Neuronal stem cell (in vitro differentiated cells): ENCODE measurements around the gene WFDC1.
A peak's percentile ranks its signal among the peaks of the same experiment; 100 is the strongest.

Experiments used
- DNase-seq: peaks from one replicate; pipeline ENCODE4 v3.0.0-alpha.2; 2013; ENCODE audit warnings: low spot score
- H2AFZ ChIP-seq: one replicate; pipeline ENCODE4 v1.6.1; 2013; ENCODE audit warnings: mild to moderate bottlenecking, low read length, inconsistent platforms
- H2AK5ac ChIP-seq: 2 replicates; pipeline ENCODE4 v1.6.1; 2013; ENCODE audit warnings: low read depth, mild to moderate bottlenecking, inconsistent platforms, low read length, moderate library complexity, mixed read lengths
- H2BK120ac ChIP-seq: 2 replicates; pipeline ENCODE4 v1.6.1; 2013; ENCODE audit warnings: low read depth, mild to moderate bottlenecking, inconsistent platforms, low read length, moderate library complexity, mixed read lengths
- H2BK12ac ChIP-seq: one replicate; pipeline ENCODE4 v1.6.1; 2013; ENCODE audit warnings: low read length, inconsistent platforms
- H2BK15ac ChIP-seq: 2 replicates; pipeline ENCODE4 v1.6.1; 2013; ENCODE audit warnings: mild to moderate bottlenecking, low read length, inconsistent platforms, mixed read lengths
- H2BK5ac ChIP-seq: one replicate; pipeline ENCODE4 v1.6.1; 2013; ENCODE audit warnings: inconsistent platforms, mild to moderate bottlenecking, low read length, moderate library complexity
- H3K14ac ChIP-seq: one replicate; pipeline ENCODE4 v1.6.1; 2013; ENCODE audit warnings: low read length, inconsistent platforms
- H3K18ac ChIP-seq: 2 replicates; pipeline ENCODE4 v1.6.1; 2013; ENCODE audit warnings: low read length, inconsistent platforms
- H3K23ac ChIP-seq: 2 replicates; pipeline ENCODE4 v1.6.1; 2013; ENCODE audit warnings: low read depth, mild to moderate bottlenecking, mixed read lengths, low read length, inconsistent platforms; ENCODE audit not compliant: poor library complexity
- H3K27ac ChIP-seq: replicated peaks from 3 replicates; pipeline ENCODE4 v1.5.1; 2013; ENCODE audit warnings: low read length, inconsistent platforms
- H3K27me3 ChIP-seq, 3 experiments: 2 replicates each; pipeline ENCODE4 v1.6.1; 2013; ENCODE audit warnings: low read length in 3 of 3, mild to moderate bottlenecking in 2 of 3, inconsistent platforms in 1 of 3, low read depth in 1 of 3, mixed read lengths in 1 of 3, moderate library complexity in 1 of 3; ENCODE audit not compliant: control insufficient read depth in 3 of 3, insufficient read depth in 3 of 3
- H3K36me3 ChIP-seq, 2 donors: replicated peaks in 1 of 2; 2 replicates each; pipeline ENCODE4 v1.6.1; 2013; ENCODE audit warnings: low read length in 2 of 2; ENCODE audit not compliant: control insufficient read depth in 2 of 2, insufficient read depth in 2 of 2
- H3K4ac ChIP-seq: 2 replicates; pipeline ENCODE4 v1.6.1; 2013; ENCODE audit warnings: inconsistent platforms, mild to moderate bottlenecking, low read length, moderate library complexity
- H3K4me1 ChIP-seq, 2 donors: 1 replicate in 1 of 2; 2 replicates in 1 of 2; pipeline ENCODE4 v1.6.1; 2013; ENCODE audit warnings: low read length in 2 of 2, low read depth in 1 of 2; ENCODE audit not compliant: control insufficient read depth in 2 of 2, insufficient read depth in 1 of 2
- H3K4me2 ChIP-seq: one replicate; pipeline ENCODE4 v1.6.1; 2013; ENCODE audit warnings: mild to moderate bottlenecking, low read length, inconsistent platforms; ENCODE audit not compliant: insufficient read depth, poor library complexity, severe bottlenecking
- H3K4me3 ChIP-seq, 2 donors: 2 replicates each; pipeline ENCODE4 v1.5.1; 2013; ENCODE audit warnings: low read length in 2 of 2, mild to moderate bottlenecking in 2 of 2, inconsistent platforms in 1 of 2, moderate library complexity in 1 of 2
- H3K79me1 ChIP-seq: one replicate; pipeline ENCODE4 v1.6.1; 2013; ENCODE audit warnings: low read depth, mild to moderate bottlenecking, inconsistent platforms, low read length, moderate library complexity
- H3K9ac ChIP-seq: one replicate; pipeline ENCODE4 v1.6.1; 2013; ENCODE audit warnings: mild to moderate bottlenecking, low read depth, low read length, inconsistent platforms; ENCODE audit not compliant: poor library complexity
- H3K9me3 ChIP-seq, 2 donors: replicated peaks in 1 of 2; 2 replicates each; pipeline versions ENCODE3 to v1.6.1; 2013; ENCODE audit warnings: low read length in 2 of 2, mild to moderate bottlenecking in 2 of 2, inconsistent platforms in 1 of 2, low read depth in 1 of 2, mixed read lengths in 1 of 2, moderate library complexity in 1 of 2; ENCODE audit not compliant: control insufficient read depth in 2 of 2, insufficient read depth in 1 of 2
- H4K8ac ChIP-seq: one replicate; pipeline ENCODE4 v1.6.1; 2013; ENCODE audit warnings: low read depth, mild to moderate bottlenecking, inconsistent platforms, low read length, moderate library complexity
- H4K91ac ChIP-seq: one replicate; pipeline ENCODE4 v1.6.1; 2013; ENCODE audit warnings: low read length, low read depth, mild to moderate bottlenecking, inconsistent platforms; ENCODE audit not compliant: poor library complexity
- WGBS, 2 donors: extraction: QIAGEN DNeasy Blood & Tissue Kit; methylation state at CpG; one replicate each; pipeline ENCODE4 v1.1.7; 2013; ENCODE audit warnings: missing lambda C conversion rate in 2 of 2, mixed read lengths in 1 of 2; ENCODE audit not compliant: insufficient read length in 2 of 2, insufficient replicate concordance in 1 of 2; ENCODE audit errors: extremely low coverage in 2 of 2; 5-methylcytosine and 5-hydroxymethylcytosine counted together

The WFDC1 gene

DNA sequence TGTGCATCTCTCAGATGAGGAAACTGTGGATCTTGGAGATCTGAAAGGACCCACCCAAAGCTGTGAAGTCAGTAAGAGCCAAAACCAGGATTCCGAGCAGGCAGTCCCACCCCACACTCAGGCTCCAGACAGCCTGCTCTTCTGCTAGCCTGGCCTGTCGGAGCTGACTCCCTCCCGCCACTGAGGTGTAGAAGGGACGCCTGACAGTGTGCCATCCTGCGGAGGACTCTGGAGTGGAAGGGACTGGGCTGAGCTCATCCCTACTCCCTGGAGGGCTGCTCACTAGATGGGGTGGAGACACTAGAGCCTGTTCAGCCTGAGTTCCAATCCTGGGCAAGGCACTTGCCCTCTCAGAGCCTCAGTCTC is 36.0 kb downstream of the WFDC1 start:
- no peak overlapping the region for H3K27ac ChIP-seq
- no peak overlapping the region for H3K14ac ChIP-seq
- no peak overlapping the region for H4K91ac ChIP-seq
- no peak overlapping the region for H3K4ac ChIP-seq
- DNase-seq = no peak
- H4K8ac ChIP-seq = no peak overlapping the region
- no peaks in the 10 kb centered on the region for H3K36me3 ChIP-seq
- peak overlapping the region; percentile 10 for H2AK5ac ChIP-seq
- no peak overlapping the region for H3K23ac ChIP-seq
- no CpG with 5 or more reads among the region's 5 CpGs for WGBS, 2 donors
- H2BK5ac ChIP-seq = no peak overlapping the region
- no peak overlapping the region for H2BK120ac ChIP-seq
- no peak overlapping the region for H2AFZ ChIP-seq
- H3K27me3 ChIP-seq = peaks cover 0 to 4% (median 0%) of the 10 kb centered on the region in 3 experiments
- peaks cover 0 to 3% of the 10 kb centered on the region in 2 donors for H3K4me1 ChIP-seq
- H3K4me3 ChIP-seq = no peak overlapping the region
- H2BK12ac ChIP-seq = no peak overlapping the region
- no peak overlapping the region for H3K4me2 ChIP-seq
- H3K79me1 ChIP-seq = no peaks in the 10 kb centered on the region
- H2BK15ac ChIP-seq = no peak overlapping the region
- peaks cover 0 to 4% of the 10 kb centered on the region in 2 donors for H3K9me3 ChIP-seq
- no peak overlapping the region for H3K9ac ChIP-seq
- no peak overlapping the region for H3K18ac ChIP-seq

DNA sequence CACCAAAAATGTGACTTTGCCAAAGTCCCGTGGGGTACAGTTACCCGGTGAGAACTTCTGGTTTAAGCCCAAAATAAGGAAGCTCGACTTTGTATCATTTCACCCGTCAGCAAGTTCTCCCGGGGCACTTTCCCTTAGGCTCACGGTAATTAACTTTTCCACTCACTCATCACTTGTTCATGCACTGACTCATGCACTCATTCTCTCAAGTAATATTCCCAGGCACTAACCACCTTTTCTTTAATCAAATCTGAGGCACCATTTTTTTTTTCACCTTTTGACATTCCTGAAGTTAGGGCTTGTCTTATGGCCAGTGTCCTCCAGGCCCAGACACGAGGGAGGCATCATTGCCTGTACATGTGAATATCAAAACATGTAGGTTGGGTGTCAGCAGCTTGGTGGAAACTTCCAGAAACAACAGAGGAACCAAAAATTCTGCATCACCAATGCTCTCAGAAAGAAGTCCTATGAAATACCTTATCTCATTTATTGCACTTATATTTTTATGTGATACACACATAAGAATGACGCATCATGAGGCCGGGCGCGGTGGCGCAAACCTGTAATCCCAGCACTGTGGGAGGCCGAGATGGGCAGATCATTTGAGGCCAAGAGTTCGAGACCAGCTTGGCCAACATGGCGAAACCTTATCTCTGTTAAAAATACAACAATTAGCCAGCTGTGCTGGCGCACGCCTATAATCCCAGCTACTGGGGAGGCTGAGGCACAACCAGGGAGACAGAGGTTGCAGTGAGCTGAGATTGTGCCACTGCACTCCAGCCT is 37.5 kb downstream of the WFDC1 start:
- H3K27ac ChIP-seq = no peak overlapping the region
- no peak overlapping the region for H4K8ac ChIP-seq
- H3K9ac ChIP-seq = no peak overlapping the region
- H3K4me2 ChIP-seq = no peak overlapping the region
- H3K4me1 ChIP-seq = peaks cover 0 to 3% of the 10 kb centered on the region in 2 donors
- H3K18ac ChIP-seq = no peak overlapping the region
- no peak overlapping the region for H2BK12ac ChIP-seq
- H3K4ac ChIP-seq = no peak overlapping the region
- no peaks in the 10 kb centered on the region for H3K79me1 ChIP-seq
- H2BK5ac ChIP-seq = no peak overlapping the region
- no peak overlapping the region for H2BK15ac ChIP-seq
- H2AK5ac ChIP-seq = no peak overlapping the region
- no peak overlapping the region for H3K4me3 ChIP-seq
- no peak overlapping the region for H2AFZ ChIP-seq
- no peak for DNase-seq
- H3K27me3 ChIP-seq = peaks cover 0 to 4% (median 0%) of the 10 kb centered on the region in 3 experiments
- WGBS, 2 donors = no CpG with 5 or more reads among the region's 17 CpGs
- H3K14ac ChIP-seq = no peak overlapping the region
- H3K36me3 ChIP-seq = no peaks in the 10 kb centered on the region
- no peak overlapping the region for H4K91ac ChIP-seq
- H2BK120ac ChIP-seq = no peak overlapping the region
- H3K23ac ChIP-seq = no peak overlapping the region
- peaks cover 0 to under 1% of the 10 kb centered on the region in 2 donors for H3K9me3 ChIP-seq

DNA sequence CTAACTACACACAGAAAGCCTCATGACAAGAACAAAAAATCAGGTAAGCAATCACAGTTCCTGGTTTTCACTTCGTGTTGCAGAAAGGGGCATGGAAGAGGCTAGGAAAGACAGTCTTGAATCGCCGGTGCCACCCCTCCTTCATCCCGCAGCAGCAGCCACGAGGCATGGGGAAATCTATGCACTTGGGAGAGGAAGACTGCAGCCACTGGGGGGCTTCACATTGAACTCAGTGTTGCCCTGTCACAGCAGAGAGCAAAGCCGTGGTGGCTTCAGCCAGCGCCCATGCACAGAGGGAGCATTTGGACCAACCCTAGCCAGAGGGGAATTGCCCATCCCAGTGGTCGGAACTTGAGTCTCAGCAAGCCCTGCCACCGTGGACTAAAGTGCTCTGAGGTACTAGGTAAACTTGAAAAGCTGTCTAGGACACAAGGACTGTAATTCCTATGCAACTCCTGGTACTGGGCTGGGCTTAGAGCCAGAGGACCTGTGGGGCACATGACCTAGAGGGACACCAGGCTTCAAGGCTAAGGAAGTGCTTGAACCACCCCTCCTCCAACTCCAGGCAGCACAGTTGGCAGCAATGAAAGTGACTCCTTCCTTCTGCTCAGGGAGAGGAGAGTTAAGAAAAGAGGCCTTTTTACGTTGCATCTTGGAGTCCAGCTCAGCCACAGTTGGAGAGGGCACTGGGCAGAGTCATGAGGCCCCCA is 38.5 kb downstream of the WFDC1 start:
- no peaks in the 10 kb centered on the region for H3K36me3 ChIP-seq
- H2BK120ac ChIP-seq = no peak overlapping the region
- no peak overlapping the region for H3K18ac ChIP-seq
- no peak overlapping the region for H2BK15ac ChIP-seq
- no peak overlapping the region for H4K91ac ChIP-seq
- no peak overlapping the region for H3K4ac ChIP-seq
- no peak overlapping the region for H3K14ac ChIP-seq
- H3K4me3 ChIP-seq = no peak overlapping the region
- no CpG with 5 or more reads among the region's 10 CpGs for WGBS, 2 donors
- H3K23ac ChIP-seq = no peak overlapping the region
- H2AFZ ChIP-seq = peak overlapping the region; percentile 38
- H2BK5ac ChIP-seq = no peak overlapping the region
- peaks cover 1 to 4% of the 10 kb centered on the region in 2 donors for H3K9me3 ChIP-seq
- H3K4me2 ChIP-seq = no peak overlapping the region
- H3K27ac ChIP-seq = no peak overlapping the region
- peaks cover 0 to 3% of the 10 kb centered on the region in 2 donors for H3K4me1 ChIP-seq
- no peak overlapping the region for H4K8ac ChIP-seq
- DNase-seq = no peak
- H3K27me3 ChIP-seq = peaks cover 0 to 4% (median 0%) of the 10 kb centered on the region in 3 experiments
- no peak overlapping the region for H2AK5ac ChIP-seq
- no peaks in the 10 kb centered on the region for H3K79me1 ChIP-seq
- no peak overlapping the region for H3K9ac ChIP-seq
- H2BK12ac ChIP-seq = no peak overlapping the region

DNA sequence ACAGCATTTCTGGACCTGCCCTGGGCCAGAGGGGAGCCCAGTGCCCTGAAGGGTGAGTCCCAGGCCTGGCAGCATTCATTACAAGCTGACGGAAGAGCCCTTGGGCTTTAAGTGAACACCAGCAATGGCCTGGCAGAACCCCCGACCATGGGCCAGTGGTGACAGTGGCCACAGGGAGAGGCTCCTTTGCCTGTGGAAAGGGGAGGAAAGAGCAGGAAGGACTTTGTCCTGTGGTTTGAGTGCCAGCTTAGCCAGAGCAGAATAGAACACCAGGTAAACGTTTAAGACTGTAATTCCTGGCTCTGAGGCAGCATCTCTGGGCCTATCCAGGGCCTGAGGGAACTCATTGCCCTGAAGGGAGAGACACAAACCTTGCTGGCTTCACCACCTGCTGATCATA is 39.4 kb downstream of the WFDC1 start:
- Histone ChIP-seq H4K91ac (no peak overlapping the region), H3K4me2 (no peak overlapping the region), H3K18ac (no peak overlapping the region), H2BK5ac (no peak overlapping the region), H3K9me3 (peaks cover 1 to 4% of the 10 kb centered on the region in 2 donors), H3K27me3 (no peaks in the 10 kb centered on the region), H3K9ac (peak overlapping the region; percentile 26), H2AFZ (no peak overlapping the region), H3K79me1 (no peaks in the 10 kb centered on the region), H2BK120ac (peak overlapping the region; percentile 7), H2BK12ac (no peak overlapping the region), H3K36me3 (no peaks in the 10 kb centered on the region), H2AK5ac (peak overlapping the region; percentile 19), H3K23ac (no peak overlapping the region), H3K27ac (no peak overlapping the region), H3K14ac (no peak overlapping the region), H4K8ac (no peak overlapping the region), H3K4me3 (no peak overlapping the region), H2BK15ac (no peak overlapping the region), H3K4me1 (peaks cover 0 to 3% of the 10 kb centered on the region in 2 donors), H3K4ac (no peak overlapping the region)
- no peak for DNase-seq
- WGBS, 2 donors = no CpG with 5 or more reads among the region's 3 CpGs
